GM18951 (cell line): ENCODE data around the gene MVB12B.

Experiments used
- POLR2A ChIP-seq: IDR thresholded peaks from 4 replicates; pipeline ENCODE4 v1.6.1; 2011; ENCODE audit warnings: mild to moderate bottlenecking; ENCODE audit not compliant: insufficient read length, insufficient read depth; ENCODE audit errors: extremely low read depth
- in situ Hi-C: fragments of 300-500 bp; cut with MboI; formaldehyde crosslinking; loops from one replicate; pipeline ENCODE4 v1.12.0; 2022; ENCODE audit warnings: low sequenced_read_pairs, mixed read lengths, inconsistent platforms; ENCODE audit not compliant: unreplicated experiment

The MVB12B gene

DNA sequence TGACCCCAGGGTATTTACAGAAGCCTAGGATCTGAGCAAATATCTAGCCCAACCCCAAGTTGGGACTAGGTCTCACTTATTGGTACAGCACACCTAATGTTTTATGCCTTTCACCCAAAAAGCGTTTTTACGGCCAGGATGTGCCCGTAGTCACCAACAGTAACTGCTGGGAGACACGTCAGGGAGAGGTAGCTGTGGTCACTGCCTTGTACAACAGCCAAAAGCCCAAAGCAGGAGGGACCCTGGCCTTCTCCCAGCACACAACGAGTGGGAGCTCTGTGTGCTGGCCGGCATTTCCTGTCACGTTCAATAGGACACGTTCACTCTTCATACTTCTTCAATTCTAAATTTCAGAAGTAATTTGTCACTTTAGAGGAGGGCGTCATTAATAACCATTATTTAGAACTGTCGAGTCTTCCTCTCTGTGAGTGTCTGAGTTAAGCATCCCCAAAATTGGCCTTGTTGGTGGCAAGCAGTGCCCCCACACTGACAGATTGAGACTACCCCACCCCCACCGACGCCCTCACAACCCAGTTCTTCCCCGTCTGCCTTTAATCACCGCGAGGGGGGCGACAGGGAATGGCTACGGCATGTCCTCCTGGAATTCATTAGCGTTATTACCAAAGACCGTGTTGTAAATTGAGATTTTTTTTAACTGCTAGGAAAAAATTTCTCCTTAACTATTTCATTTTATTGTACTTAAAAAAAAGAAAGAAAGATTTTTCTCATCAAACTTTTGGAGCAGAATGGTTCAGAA is 80.7 kb downstream of the MVB12B start:
- no peak for TF ChIP-seq POLR2A
- in situ Hi-C loops: no loop called here

- in situ Hi-C loops: no loop called here
- TF ChIP-seq POLR2A: no peak
These were observed 81.4 kb downstream of the MVB12B start for GRCh38 chr9:126408004-126408403.

GRCh38 chr9:126410229-126410628 is 83.6 kb downstream of the MVB12B start:
- in situ Hi-C loops: no loop called here
- no peak for TF ChIP-seq POLR2A

- in situ Hi-C loops: no loop called here
- no peak for TF ChIP-seq POLR2A
These were observed 84.8 kb downstream of the MVB12B start for GRCh38 chr9:126411225-126411947.

GRCh38 chr9:126411948-126412284 is 85.3 kb downstream of the MVB12B start:
- no peak for TF ChIP-seq POLR2A

DNA sequence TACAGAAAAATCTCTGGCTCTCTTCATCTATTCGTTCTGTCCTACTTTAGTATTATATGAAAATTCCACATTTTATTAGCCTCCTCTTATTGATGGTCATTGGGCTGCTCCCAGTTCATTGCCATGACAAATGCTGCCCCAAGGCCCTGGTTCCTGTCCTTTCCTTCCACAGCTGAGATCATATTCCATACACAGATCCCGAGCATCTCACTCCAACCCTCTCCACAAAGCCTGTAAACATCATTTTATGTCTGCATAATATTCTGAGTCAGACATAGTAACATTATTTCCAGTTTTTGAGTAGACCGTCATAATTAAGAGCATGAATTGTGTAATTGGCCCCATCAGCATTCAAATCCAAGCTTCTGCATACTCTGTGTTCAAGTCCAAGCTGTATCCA is 86.3 kb downstream of the MVB12B start:
- in situ Hi-C loops: no loop called here
- TF ChIP-seq POLR2A: no peak

More at GRCh38 chr9:126411948-126412284, 85.3 kb downstream of the MVB12B start:
- in situ Hi-C loops: no loop called here

- no peak for TF ChIP-seq POLR2A
- in situ Hi-C loops: no loop called here
These were observed 86.9 kb downstream of the MVB12B start for GRCh38 chr9:126413391-126414068.

DNA sequence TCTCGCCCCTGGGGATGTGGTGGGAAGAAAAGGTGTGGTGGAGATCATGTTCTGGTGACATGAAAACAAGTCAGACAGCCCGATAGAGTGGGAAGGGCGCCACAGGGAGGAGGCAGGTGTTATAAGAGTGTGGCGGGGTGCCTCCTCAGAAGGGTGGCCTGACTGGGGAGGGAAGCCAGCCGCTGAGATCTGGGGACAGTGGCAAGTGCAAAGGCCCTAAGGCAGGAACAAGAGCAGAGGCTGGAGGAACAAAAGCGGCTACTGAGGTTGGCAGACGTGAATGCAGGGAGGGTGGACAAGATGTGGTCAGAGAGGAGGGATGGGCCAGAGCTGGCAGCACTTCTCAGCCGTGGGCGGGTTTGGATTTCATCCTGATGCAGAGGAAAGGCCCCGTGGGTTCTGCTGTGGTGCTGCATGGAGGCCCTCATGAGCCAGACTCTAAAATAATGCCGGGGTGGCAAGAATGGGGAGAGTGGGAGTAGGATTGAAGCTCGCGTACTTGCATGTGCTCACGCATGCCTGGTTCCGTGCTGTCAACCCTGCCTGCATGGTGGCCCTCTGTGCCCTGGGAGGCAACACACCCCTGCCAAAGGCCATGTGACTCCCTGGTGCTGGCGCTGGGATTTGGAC is 89.2 kb downstream of the MVB12B start:
- no peak for TF ChIP-seq POLR2A
- in situ Hi-C loops: no loop called here

GRCh38 chr9:126417043-126417442 is 90.4 kb downstream of the MVB12B start:
- in situ Hi-C loops: no loop called here

DNA sequence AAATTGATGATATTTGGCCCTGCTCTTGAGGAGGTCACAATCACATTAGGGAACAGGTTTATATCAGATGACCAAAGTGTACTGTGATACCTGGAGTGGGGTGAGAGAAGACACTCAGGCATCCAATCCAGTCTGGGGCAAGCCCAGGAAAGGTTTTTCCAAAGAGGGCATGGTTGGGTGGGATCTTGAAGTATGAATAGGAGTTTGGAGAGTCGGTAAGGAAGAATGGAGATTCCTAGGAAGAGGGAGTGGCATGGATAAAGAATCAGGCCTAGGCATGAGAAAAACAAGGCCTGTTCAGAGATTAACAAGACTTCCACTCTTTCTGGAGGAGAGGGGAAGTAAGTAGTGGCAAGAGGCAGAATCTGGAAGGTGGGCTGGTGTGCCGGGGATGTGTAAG is 91.1 kb downstream of the MVB12B start:
- in situ Hi-C loops: no loop called here
- TF ChIP-seq POLR2A: no peak

More at GRCh38 chr9:126417043-126417442, 90.4 kb downstream of the MVB12B start:
- TF ChIP-seq POLR2A: no peak

DNA sequence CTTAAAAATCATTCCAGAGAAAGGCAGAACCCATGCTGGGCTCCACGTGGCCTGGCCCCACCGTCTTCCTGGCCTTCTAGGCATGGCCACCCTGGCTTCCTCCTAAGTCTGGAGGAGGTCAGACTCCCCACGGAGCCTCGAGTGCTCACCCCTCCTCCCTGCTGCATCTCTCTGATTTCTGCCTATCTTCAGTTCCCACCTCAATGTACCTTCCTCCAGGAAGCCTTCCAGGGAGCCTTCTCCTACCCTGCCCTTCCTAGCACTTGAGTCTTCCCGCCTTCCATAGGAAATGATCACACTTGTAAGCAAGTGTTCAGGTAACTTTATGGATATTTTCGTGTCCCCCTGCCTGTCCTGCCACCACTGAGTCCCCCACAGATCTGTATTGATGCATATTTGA is 92.0 kb downstream of the MVB12B start:
- TF ChIP-seq POLR2A: no peak
- in situ Hi-C loops: no loop called here

DNA sequence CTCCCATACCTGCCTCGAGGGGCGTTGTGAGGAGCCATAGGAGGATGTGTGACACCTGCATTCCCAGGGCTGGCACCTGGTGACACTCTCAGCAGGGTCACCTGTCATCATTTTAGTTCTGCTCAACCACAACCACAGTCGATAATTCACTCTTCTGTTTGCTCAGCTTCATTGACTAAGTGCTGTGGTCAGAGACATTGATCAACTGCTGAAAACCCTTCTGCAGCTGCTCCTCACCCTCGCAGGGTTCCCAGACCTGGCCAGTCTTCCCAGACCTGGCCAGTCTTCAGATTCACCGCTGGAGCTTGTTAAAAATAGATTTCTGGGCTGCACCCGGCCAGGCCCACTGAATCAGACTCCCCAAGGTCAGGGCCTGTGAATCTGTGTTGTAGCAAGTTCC is 92.8 kb downstream of the MVB12B start:
- in situ Hi-C loops: no loop called here
- no peak for TF ChIP-seq POLR2A

- in situ Hi-C loops: no loop called here
- no peak for TF ChIP-seq POLR2A
These were observed 93.5 kb downstream of the MVB12B start for GRCh38 chr9:126420135-126420534.
